ENCODE measurements around the gene SCYL3.
"Not testable (repeated sequence)": the region's sequence is repeated elsewhere in the genome, so short reads cannot be mapped to it uniquely, and the experiment has no call there.

SCYL3 gene

DNA sequence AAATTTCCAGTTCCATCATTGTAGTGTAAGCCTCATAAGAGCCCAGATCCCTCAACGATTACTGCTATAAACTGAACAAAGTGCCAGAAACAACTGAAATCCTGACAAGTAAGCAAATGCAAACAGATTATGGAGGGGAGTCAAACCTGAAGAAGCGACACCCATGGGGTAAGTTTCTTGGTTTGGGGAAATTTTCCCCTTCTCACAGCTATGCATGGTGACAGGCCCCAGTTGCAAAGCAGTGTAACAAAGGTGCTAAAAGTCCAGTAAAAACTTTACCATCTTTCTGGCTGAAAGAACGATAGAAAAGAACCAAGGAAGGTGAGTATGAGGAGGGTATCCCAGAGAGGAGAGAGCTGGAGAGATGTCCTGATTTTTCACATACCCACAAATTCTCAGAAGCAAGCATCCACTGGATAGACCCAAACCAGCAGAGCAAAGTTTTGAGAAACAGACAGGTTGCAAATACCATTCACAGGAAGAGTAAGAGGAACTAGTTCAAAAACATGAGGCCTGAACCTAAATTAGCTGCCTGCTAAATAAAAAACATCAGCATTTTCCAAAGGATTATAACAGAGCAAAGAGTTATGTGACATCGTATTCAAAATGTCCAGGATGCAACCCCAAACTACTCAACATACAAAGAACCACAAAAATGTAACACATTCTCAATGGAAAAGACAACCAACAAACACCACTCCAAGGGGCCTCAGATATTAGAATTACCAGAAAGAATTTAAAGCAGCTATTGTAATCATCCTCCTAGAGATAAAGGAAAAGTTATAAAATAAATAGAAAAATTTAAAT lies 14.5 kb downstream of the SCYL3 start:
- no peak for DNase-seq (ENCODE audit: low spot score)
- TF ChIP-seq, protein P1, sequence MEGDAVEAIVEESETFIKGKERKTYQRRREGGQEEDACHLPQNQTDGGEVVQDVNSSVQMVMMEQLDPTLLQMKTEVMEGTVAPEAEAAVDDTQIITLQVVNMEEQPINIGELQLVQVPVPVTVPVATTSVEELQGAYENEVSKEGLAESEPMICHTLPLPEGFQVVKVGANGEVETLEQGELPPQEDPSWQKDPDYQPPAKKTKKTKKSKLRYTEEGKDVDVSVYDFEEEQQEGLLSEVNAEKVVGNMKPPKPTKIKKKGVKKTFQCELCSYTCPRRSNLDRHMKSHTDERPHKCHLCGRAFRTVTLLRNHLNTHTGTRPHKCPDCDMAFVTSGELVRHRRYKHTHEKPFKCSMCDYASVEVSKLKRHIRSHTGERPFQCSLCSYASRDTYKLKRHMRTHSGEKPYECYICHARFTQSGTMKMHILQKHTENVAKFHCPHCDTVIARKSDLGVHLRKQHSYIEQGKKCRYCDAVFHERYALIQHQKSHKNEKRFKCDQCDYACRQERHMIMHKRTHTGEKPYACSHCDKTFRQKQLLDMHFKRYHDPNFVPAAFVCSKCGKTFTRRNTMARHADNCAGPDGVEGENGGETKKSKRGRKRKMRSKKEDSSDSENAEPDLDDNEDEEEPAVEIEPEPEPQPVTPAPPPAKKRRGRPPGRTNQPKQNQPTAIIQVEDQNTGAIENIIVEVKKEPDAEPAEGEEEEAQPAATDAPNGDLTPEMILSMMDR (IDR thresholded peaks at IDR 0.05), result no peak
- no peak overlapping the region for H3K27ac ChIP-seq
- no peak overlapping the region for H3K4me3 ChIP-seq

DNA sequence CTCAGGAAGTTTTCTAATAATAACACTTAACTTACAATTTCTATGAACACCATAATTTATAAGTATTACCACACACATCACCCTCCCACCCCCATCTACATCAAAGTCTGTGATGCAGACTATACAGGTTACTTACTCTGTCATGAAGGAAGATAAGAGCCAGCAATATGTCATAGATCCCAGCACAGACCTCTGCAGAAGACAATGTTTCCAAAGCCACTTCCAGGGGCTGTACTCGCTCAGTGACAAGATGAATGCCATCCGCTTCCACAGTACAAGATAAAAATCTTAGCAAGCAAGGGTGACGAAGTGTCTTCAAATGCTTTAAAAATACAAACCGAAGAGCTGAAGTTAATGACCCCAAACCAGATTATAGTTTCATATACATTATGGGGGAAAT lies 15.2 kb downstream of the SCYL3 start:
- Histone ChIP-seq H3K27ac (no peak overlapping the region), H3K4me3 (no peak overlapping the region)
- no peak for DNase-seq (ENCODE audit: low spot score)
- TF ChIP-seq, protein P1 (IDR thresholded peaks at IDR 0.05), result no peak

DNA sequence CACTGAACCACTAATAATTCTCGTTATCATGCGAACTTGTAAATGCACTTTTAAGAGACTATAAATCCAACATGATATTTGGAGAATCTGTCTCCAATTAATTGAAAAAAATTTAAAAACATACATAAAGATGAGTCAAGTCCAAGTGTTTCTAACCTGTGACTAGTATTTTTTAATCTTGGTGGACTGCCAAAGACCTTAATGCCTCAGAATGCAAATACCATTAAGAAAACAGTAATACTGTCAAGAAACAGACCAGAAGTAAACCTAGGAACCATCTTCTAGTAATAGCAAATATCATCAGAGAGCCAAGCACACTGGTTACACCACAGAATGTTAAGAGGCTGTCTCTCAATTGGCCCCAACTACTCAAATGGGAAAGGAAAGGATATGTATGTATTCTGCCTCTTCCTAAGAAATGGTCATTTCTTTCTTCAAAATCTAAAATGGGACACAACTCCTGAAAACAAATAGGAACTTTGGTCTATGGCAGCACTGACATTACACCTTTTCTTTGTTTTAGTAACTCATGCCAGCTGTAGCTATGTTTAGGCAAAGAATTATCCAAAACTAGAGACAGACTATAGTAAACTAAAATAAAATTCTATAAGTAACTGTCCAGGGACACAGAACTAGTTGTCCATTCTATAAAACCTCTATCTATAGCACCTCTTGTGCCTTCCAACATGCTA lies 15.8 kb downstream of the SCYL3 start:
- TF ChIP-seq, protein P1 (IDR thresholded peaks at IDR 0.05), result no peak
- no peak for DNase-seq (ENCODE audit: low spot score)
- Histone ChIP-seq H3K27ac (no peak overlapping the region), H3K4me3 (no peak overlapping the region)

DNA sequence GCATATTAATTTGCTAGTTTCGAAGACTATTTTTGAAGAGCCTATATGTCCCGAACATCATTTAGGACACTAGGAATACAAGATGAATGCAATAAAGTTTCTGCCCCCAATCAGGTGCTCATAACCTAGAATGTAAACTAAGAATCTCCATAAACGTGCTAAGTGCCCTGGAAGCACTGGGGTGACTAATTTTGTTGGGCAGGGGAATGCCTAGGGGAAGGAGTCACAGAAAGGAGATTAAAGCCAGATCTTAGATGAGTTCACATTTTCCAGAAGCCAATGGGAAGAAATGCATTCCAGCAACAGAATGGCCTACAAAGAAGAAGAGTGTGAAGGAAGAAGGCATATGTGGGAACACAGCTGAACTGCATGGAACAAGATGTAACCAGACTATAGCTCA lies 19.5 kb downstream of the SCYL3 start:
- Histone ChIP-seq H3K27ac (no peak overlapping the region), H3K4me3 (no peak overlapping the region)
- TF ChIP-seq, protein P1 (IDR thresholded peaks at IDR 0.05), result no peak
- no peak for DNase-seq (ENCODE audit: low spot score)

DNA sequence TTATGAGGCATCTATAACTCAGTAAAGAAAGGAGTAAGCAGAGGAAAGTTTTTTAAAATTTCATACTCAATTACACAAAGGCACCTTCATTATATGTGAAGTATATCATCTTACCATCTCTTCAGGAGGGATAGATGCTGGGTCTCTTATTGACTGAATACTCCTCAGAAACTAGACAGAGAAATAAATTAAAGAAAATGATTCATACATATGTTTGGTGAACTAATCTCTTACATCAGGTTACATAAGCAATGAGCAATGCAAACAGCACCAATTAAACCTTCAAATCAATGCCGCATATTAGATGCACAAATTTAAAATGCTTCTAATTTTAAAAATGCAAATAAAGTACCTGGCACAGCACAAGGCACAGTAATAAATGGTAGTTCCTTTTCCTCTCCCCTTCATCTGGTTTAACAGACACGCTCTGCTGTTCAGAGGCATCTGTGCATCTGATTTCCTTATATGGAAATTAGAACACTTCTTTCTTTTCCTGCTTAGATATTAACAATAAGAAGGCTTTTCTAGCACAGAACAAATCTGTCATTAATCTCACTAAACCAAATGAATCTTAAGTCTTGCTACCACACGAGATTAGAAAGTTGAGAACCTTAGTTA lies 20.0 kb downstream of the SCYL3 start:
- TF ChIP-seq, protein P1 (IDR thresholded peaks at IDR 0.05), result no peak
- Histone ChIP-seq H3K4me3 (no peak overlapping the region), H3K27ac (no peak overlapping the region)
- DNase-seq (ENCODE audit: low spot score), result no peak

DNA sequence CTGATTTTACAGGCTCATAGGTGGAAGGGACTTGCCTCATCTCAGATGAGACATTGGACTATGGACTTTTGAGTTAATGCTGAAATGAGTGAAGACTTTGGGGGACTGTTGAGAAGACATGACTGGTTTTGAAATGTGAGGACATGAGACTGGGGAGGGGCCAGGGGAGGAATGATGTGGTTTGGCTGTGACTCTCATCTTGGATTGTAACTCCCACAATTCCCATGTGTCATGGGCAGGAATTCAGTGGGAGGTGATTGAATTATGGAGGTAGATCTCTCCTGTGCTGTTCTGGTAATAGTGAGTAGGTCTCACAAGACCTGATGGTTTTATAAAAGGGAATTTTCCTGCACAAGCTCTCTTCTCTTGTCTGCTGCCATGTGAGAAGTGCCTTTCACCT lies 20.8 kb downstream of the SCYL3 start:
- DNase-seq (ENCODE audit: low spot score), result no peak
- TF ChIP-seq, protein P1 (IDR thresholded peaks at IDR 0.05), result no peak
- Histone ChIP-seq H3K4me3 (no peak overlapping the region), H3K27ac (no peak overlapping the region)

DNA sequence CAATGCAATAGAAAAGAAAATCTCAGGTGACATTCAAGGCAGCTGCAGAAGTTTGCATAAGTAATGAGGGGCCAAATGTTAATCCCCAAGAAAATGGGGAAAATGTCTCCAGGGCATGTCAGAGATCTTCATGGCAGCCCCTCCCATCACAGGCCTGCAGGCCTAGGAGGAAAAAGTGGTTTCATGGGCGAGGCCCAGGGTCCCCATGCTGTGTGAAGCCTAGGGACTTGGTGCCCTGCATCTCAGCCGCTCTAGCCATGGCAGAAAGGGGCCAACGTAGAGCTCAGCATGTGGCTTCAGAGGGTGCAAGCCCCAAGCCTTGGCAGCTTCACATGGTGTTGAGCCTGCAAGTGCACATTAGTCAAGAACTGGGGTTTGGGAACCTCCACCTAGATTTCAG lies 21.7 kb downstream of the SCYL3 start:
- not testable (repeated sequence) for DNase-seq (ENCODE audit: low spot score); H3K4me3 ChIP-seq; H3K27ac ChIP-seq
